Activated naive CD4-positive, alpha-beta T cell treated with anti-CD3 and anti-CD28 coated beads, Interleukin-2, amount 50 U/mL, for 72 hours (primary cell): ENCODE data around the gene GDI1. TPM values are rescaled to one million over a fixed set of nuclear protein-coding genes. Genes with fewer than 3 reads are reported as not detected.
"Not testable (repeated sequence)": the region's sequence is repeated elsewhere in the genome, so short reads cannot be mapped to it uniquely, and the experiment has no call there.

Experiments used
- ATAC-seq, 2 donors: fragments of 150-1000 bp; cut with Tn5 transposase; 2 replicates each; pipeline ENCODE4 v1.10.0; 2021; ENCODE audit warnings: mild to moderate bottlenecking in 2 of 2, moderate library complexity in 2 of 2
- DNase-seq, 2 donors: peaks; one replicate each; pipeline ENCODE4 v3.0.0; 2021 to 2022; ENCODE audit warnings: low spot score in 2 of 2
- H3K27ac Mint-ChIP-seq, 2 donors: one replicate each; pipeline ENCODE4 v1.8.0; 2022; ENCODE audit warnings: mild to moderate bottlenecking in 2 of 2, mixed read lengths in 2 of 2
- H3K36me3 Mint-ChIP-seq, 2 donors: one replicate each; pipeline ENCODE4 v1.8.0; 2022; ENCODE audit warnings: mixed read lengths in 2 of 2
- H3K9me3 Mint-ChIP-seq, 2 donors: one replicate each; pipeline ENCODE4 v1.8.0; 2022; ENCODE audit warnings: mixed read lengths in 2 of 2
- total RNA-seq, 2 donors: library from RNA; stranded (reverse); gene quantifications; one replicate each; pipeline ENCODE4 v1.2.3, GENCODE V29; 2022

The GDI1 gene
- 100 to 1,000 TPM in 1 of 2 donors, 10 to 100 TPM in 1; 96.4 to 213 TPM for total RNA-seq

GRCh38 chrX:154436983-154437752, at the start of gene GDI1:
TSS of gene GDI1 (plus strand) at chrX:154437154. CDS start at chrX:154437255, 101 bp downstream.
- DNase-seq (peak; percentile 49 to 65), ATAC-seq (peak; percentile 73 to 76)
- H3K36me3 Mint-ChIP-seq = peaks cover 0 to 15% of the 10 kb centered on the region in 2 donors
- no peaks in the 10 kb centered on the region for H3K9me3 Mint-ChIP-seq
- H3K27ac Mint-ChIP-seq = peak within 1 kb of the TSS; percentile 86 to 90

GRCh38 chrX:154388094-154388493, 48.9 kb upstream of the GDI1 start:
- ATAC-seq = peak; percentile 47
- not testable (repeated sequence) for H3K9me3 Mint-ChIP-seq, DNase-seq, H3K27ac Mint-ChIP-seq, H3K36me3 Mint-ChIP-seq

GRCh38 chrX:154388649-154389048, 48.3 kb upstream of the GDI1 start:
- not testable (repeated sequence) for DNase-seq, H3K27ac Mint-ChIP-seq, H3K9me3 Mint-ChIP-seq, H3K36me3 Mint-ChIP-seq
- ATAC-seq = peak; percentile 36 to 56

DNA sequence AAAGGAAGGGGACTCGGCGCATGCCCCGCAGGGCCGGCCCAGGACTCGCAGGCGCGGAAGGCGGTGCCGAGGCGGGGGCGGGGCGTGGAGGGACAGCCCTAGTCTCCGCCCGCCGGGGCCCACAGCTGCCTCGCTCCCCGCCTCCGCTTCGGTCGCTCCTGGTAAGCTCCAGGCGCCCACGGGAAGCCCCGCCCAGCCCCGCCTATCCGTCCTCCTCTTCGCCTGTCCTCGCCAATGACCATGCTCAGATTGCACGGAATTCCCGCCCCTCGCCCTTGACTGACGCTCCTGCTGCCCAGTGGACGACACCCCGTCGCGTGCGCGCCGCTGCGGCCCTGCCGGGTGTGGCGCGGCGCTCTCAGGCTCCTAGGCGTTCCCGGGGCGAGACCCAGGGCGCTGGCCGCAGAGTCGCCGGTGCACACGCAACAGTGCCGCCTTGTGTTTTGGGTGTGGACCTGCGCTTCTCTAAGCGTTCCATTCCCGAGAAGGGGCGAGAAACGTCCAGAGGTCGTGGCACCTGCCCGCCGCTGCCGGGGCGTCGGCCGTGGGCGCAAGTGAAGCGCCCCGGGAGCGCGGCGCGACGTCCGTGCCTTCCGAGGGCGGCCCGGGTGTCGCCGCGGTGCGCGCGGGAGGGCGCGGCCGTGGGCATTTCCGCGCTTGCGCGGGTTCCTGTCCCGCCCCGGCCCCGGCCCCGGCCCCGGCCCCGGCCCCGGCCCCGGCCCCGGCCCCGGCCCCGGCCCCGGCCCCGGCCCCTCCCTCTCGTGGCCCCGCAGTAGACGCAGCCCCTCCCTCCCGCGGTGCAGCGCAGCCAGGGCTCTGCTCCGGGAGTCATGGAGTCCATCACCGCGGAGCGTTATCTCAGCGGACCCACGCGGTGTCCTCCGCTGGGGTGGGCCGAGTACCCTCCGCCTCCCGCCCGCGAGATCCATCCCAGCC, 46.9 kb upstream of the GDI1 start:
- ATAC-seq = peak; percentile 68 to 77
- DNase-seq, H3K9me3 Mint-ChIP-seq, H3K27ac Mint-ChIP-seq, H3K36me3 Mint-ChIP-seq: not testable (repeated sequence)

- not testable (repeated sequence) for H3K27ac Mint-ChIP-seq, H3K9me3 Mint-ChIP-seq, ATAC-seq, DNase-seq
- H3K36me3 Mint-ChIP-seq = peaks cover 25 to 31% of the 10 kb centered on the region in 2 donors
Observed at GRCh38 chrX:154396363-154396762, 40.6 kb upstream of the GDI1 start.

- no peaks in the 10 kb centered on the region for H3K9me3 Mint-ChIP-seq
- DNase-seq (peak; percentile 61 to 72), ATAC-seq (peak; percentile 65 to 67)
- H3K36me3 Mint-ChIP-seq = peaks cover 25 to 31% of the 10 kb centered on the region in 2 donors
- H3K27ac Mint-ChIP-seq = peak overlapping the region; percentile 100
Observed at GRCh38 chrX:154396973-154397887, 39.7 kb upstream of the GDI1 start.

DNA sequence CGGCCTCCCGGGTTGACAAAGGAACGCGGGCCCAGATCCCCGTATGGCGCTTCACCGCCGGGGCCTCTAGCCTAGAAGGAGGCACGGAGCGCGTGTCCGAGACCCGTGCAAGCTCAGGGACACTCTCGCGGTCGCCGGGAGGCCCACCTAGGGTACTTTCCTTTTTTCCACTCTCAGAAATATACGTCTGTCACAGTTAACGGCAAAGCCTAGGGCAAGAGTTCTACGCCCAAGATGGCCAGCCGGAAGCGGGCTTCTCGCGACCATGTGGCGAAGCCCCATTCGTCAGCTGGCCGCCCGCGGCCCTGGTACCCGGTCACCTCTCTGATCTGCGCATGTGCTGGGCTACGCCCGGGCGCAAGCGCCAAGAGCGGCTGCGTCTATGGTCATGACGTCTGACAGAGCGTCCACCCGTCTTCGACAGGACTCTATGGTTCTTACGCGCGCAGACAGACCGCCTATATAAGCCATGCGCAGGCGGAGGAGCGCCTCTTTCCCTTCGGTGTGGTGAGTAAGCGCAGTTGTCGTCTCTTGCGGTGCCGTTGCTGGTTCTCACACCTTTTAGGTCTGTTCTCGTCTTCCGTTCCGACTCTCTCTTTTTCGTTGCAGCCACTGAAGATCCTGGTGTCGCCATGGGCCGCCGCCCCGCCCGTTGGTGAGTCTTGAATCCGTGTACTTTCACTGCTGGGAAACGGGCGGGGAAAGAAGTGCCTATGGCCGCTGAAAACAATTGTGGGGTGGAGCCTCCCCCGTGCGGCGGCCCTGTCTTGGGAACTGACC, 38.9 kb upstream of the GDI1 start, which contains the start of gene RPL10:
TSS of gene RPL10 (plus strand) at position 490 of the 780 bp plus-strand sequence. CDS start at position 633, 143 bp downstream.
- DNase-seq = peak; percentile 86 to 95
- no peaks in the 10 kb centered on the region for H3K9me3 Mint-ChIP-seq
- peak within 1 kb of the TSS; percentile 100 for H3K27ac Mint-ChIP-seq
- peaks cover 25 to 31% of the 10 kb centered on the region in 2 donors for H3K36me3 Mint-ChIP-seq
- peak; percentile 80 to 87 for ATAC-seq

- Mint-ChIP-seq H3K36me3 (peaks cover 25 to 31% of the 10 kb centered on the region in 2 donors), H3K9me3 (no peaks in the 10 kb centered on the region), H3K27ac (peak overlapping the region; percentile 100)
- DNase-seq = peak; percentile 75 to 81
- peak; percentile 7 to 41 for ATAC-seq
Observed at GRCh38 chrX:154398668-154399526, 38.1 kb upstream of the GDI1 start.

GRCh38 chrX:154399527-154400368, 37.2 kb upstream of the GDI1 start:
- no peaks in the 10 kb centered on the region for H3K9me3 Mint-ChIP-seq
- ATAC-seq (peak in 1 of 2 donors; percentile 1), DNase-seq (no peak)
- H3K27ac Mint-ChIP-seq = peak overlapping the region; percentile 100
- peaks cover 25 to 31% of the 10 kb centered on the region in 2 donors for H3K36me3 Mint-ChIP-seq

DNA sequence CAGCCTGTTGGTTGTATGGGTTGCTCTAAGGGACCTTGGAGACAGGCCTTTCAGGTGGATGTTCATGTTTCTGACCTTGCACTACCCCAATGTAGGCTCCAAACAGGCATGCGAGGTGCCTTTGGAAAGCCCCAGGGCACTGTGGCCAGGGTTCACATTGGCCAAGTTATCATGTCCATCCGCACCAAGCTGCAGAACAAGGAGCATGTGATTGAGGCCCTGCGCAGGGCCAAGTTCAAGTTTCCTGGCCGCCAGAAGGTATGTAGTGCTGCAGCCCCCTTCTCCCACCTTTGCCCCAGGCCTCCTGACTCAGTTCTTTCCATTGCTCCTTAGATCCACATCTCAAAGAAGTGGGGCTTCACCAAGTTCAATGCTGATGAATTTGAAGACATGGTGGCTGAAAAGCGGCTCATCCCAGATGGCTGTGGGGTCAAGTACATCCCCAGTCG, 36.6 kb upstream of the GDI1 start:
- not testable (repeated sequence) for H3K9me3 Mint-ChIP-seq, ATAC-seq, DNase-seq
- Mint-ChIP-seq H3K36me3 (peaks cover 25 to 31% of the 10 kb centered on the region in 2 donors), H3K27ac (peak overlapping the region; percentile 100)

- no peak for DNase-seq
Observed at GRCh38 chrX:154401045-154401799, 35.7 kb upstream of the GDI1 start.

DNA sequence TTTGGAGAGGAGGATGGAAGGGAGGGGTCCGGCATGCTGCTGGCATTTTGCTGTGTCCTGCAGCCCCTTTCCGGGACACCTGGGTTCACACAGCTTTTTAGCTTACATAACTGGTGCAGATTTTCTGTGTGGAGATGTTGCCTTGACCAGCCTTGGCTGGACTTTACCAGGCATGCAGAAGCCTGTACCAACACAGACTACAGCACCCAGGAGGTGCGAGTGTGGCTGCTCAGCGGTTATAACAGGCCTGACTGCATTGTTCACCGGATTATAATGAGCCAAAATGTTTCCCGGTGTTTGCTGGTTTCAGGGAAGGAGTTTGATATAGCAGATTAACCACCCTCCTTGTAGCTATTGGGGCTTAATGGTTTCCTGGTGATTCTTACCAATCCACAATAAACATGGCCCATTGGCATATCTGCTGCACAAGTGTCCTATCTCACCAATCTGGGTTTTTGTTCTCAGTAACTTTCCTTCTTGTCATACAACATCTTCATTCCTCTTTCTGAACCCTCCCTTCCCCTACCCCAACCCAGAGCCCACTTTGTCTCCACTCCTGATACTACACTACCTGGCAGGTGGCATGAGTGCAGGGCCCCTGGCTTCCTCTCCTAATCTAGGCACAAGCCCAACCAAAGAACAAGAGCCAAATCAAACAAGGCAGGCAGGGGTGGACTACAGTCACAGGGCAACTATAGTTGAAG, 34.9 kb upstream of the GDI1 start:
- Mint-ChIP-seq H3K27ac (peak overlapping the region; percentile 96 to 100), H3K36me3 (peaks cover 25 to 31% of the 10 kb centered on the region in 2 donors), H3K9me3 (no peaks in the 10 kb centered on the region)
- no peak for DNase-seq
- peak in 1 of 2 donors; percentile 1 for ATAC-seq

More at GRCh38 chrX:154401045-154401799, 35.7 kb upstream of the GDI1 start:
- ATAC-seq = no peak
- Mint-ChIP-seq H3K36me3 (peaks cover 25 to 31% of the 10 kb centered on the region in 2 donors), H3K9me3 (no peaks in the 10 kb centered on the region), H3K27ac (peak overlapping the region; percentile 100)
